SK-N-MC (cell line): Measurements from ENCODE around the gene GATA6.

Experiments
- EZH2 ChIP-seq: fragments of 200-600 bp; sonication (generic); IDR thresholded peaks from one replicate; pipeline ENCODE4 v1.6.1; 2017; ENCODE audit warnings: antibody characterized with exemption
- POLR2AphosphoS5 ChIP-seq: IDR thresholded peaks from 2 replicates; pipeline ENCODE4 v1.6.1; 2012; ENCODE audit warnings: mild to moderate bottlenecking, low read depth, low read length, borderline replicate concordance

- TF ChIP-seq EZH2 (no peak), POLR2AphosphoS5 (no peak)
Observed at GRCh38 chr18:22203536-22204213, 34.3 kb downstream of the GATA6 start.
